ENCODE measurements around the gene POU6F2. TPM values are rescaled to one million over a fixed set of nuclear protein-coding genes. Genes with fewer than 3 reads are reported as not detected.
A peak's percentile ranks its signal among the peaks of the same experiment; 100 is the strongest.

POU6F2 gene
- total RNA-seq, 1 donor from 2014 or later = 9.2 TPM

GRCh38 chr7:39349452-39350123 is 371.9 kb downstream of the POU6F2 start:
- Mint-ChIP-seq H3K27me3 (ENCODE audit: low read depth) (peaks cover 78% of the 10 kb centered on the region), H3K9me3 (no peaks in the 10 kb centered on the region), H3K4me1 (peaks cover 12% of the 10 kb centered on the region), H3K27ac (no peak overlapping the region), H3K4me3 (no peak overlapping the region), H3K36me3 (no peaks in the 10 kb centered on the region)
- TF ChIP-seq CTCF (IDR thresholded peaks at IDR 0.05; ENCODE audit: unreplicated experiment) = no peak
- no peak for DNase-seq (ENCODE audit: low spot score in 2 of 2, unreplicated experiment in 2 of 2)

- peaks cover 15% of the 10 kb centered on the region for H3K4me1 Mint-ChIP-seq
- TF ChIP-seq CTCF (IDR thresholded peaks at IDR 0.05; ENCODE audit: unreplicated experiment) = no peak
- H3K27me3 Mint-ChIP-seq (ENCODE audit: low read depth) = peaks cover 81% of the 10 kb centered on the region
- H3K27ac Mint-ChIP-seq = peak overlapping the region; percentile 79
- H3K4me3 Mint-ChIP-seq = no peak overlapping the region
- H3K9me3 Mint-ChIP-seq = no peaks in the 10 kb centered on the region
- no peaks in the 10 kb centered on the region for H3K36me3 Mint-ChIP-seq
- peak in 1 of 2 experiments; percentile 44 for DNase-seq (ENCODE audit: low spot score in 2 of 2, unreplicated experiment in 2 of 2)
Measured at GRCh38 chr7:39353615-39354376, 376.1 kb downstream of the POU6F2 start.

DNA sequence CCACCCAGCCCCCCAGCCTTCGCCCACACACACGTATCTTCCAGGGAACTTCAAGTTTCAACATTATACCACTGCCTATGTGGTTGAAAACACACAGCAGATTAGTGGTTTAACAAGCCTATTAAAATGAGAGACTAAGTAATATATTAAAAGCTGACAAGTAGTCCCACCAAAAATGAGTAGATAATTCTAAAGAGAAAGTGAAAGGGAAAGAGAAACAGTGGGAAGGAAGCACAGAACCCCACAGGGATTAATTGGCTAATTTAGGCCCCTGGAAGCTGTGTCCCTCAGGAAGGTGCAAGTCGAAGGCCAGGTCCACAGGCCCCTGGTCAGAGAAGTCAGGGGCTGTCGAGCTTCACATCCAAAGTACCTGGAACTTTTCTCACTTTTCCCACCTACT is 378.0 kb downstream of the POU6F2 start:
- Mint-ChIP-seq H3K4me1 (peaks cover 15% of the 10 kb centered on the region), H3K36me3 (no peaks in the 10 kb centered on the region)
- TF ChIP-seq CTCF (IDR thresholded peaks at IDR 0.05; ENCODE audit: unreplicated experiment) = no peak

GRCh38 chr7:39356172-39356925 is 378.6 kb downstream of the POU6F2 start:
- no peak overlapping the region for H3K4me3 Mint-ChIP-seq
- H3K4me1 Mint-ChIP-seq = peaks cover 15% of the 10 kb centered on the region
- no peaks in the 10 kb centered on the region for H3K36me3 Mint-ChIP-seq
- H3K9me3 Mint-ChIP-seq = no peaks in the 10 kb centered on the region
- H3K27me3 Mint-ChIP-seq (ENCODE audit: low read depth) = peaks cover 68% of the 10 kb centered on the region
- no peak for DNase-seq (ENCODE audit: low spot score in 2 of 2, unreplicated experiment in 2 of 2)
- H3K27ac Mint-ChIP-seq = no peak overlapping the region
- TF ChIP-seq CTCF (IDR thresholded peaks at IDR 0.05; ENCODE audit: unreplicated experiment) = no peak

More for the DNA sequence above, 378.0 kb downstream of the POU6F2 start:
- no peaks in the 10 kb centered on the region for H3K9me3 Mint-ChIP-seq
- no peak overlapping the region for H3K4me3 Mint-ChIP-seq
- DNase-seq (ENCODE audit: low spot score in 2 of 2, unreplicated experiment in 2 of 2) = no peak
- H3K27ac Mint-ChIP-seq = no peak overlapping the region
- H3K27me3 Mint-ChIP-seq (ENCODE audit: low read depth) = peaks cover 70% of the 10 kb centered on the region

DNA sequence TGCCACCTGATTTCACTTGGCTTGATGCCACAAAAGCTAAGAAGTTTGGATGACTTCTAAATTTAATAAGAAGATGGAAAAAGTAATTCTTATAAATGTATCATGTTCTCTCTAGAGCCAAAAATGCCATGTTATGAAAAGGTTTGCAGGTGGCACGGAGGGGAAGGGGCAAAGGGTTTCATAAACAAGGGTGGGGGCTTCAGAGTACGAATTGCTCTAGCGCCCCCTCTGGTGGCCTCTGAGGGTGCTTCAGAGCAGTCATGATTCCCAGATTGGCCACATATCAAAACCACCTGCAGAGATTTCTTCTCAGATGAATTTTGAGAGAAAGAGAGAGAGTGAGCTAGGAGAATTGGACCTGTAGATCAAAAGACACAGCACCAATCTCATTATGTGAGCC is 379.9 kb downstream of the POU6F2 start:
- Mint-ChIP-seq H3K4me3 (no peak overlapping the region), H3K4me1 (peaks cover 15% of the 10 kb centered on the region), H3K9me3 (no peaks in the 10 kb centered on the region), H3K27me3 (ENCODE audit: low read depth) (peaks cover 67% of the 10 kb centered on the region), H3K36me3 (no peaks in the 10 kb centered on the region), H3K27ac (no peak overlapping the region)
- DNase-seq (ENCODE audit: low spot score in 2 of 2, unreplicated experiment in 2 of 2) = no peak
- TF ChIP-seq CTCF (IDR thresholded peaks at IDR 0.05; ENCODE audit: unreplicated experiment) = no peak

All from mesothelial cell of epicardium (in vitro differentiated cells).